Urinary bladder (tissue), 4 donors: ENCODE data around the gene IZUMO1. TPM values are rescaled to one million over a fixed set of nuclear protein-coding genes. Genes with fewer than 3 reads are reported as not detected.

Experiments used
- DNase-seq: peaks from one replicate; pipeline ENCODE4 v3.0.0-alpha.2; 2015; ENCODE audit errors: extremely low spot score
- H3K27ac ChIP-seq: one replicate; pipeline ENCODE4 v1.5.1; 2013; ENCODE audit warnings: low read depth, mild to moderate bottlenecking, moderate library complexity
- H3K36me3 ChIP-seq: one replicate; pipeline ENCODE4 v1.6.1; 2013; ENCODE audit warnings: mild to moderate bottlenecking, moderate library complexity; ENCODE audit not compliant: insufficient read depth
- H3K4me1 ChIP-seq: one replicate; pipeline ENCODE4 v1.6.1; 2013; ENCODE audit warnings: mild to moderate bottlenecking, moderate library complexity; ENCODE audit not compliant: insufficient read depth
- H3K4me3 ChIP-seq: one replicate; pipeline ENCODE4 v1.5.1; 2013; ENCODE audit warnings: low read depth, low read length
- WGBS: extraction: QIAGEN DNeasy Blood & Tissue Kit; methylation state at CpG from one replicate; pipeline ENCODE4 v1.1.7; 2013; 5-methylcytosine and 5-hydroxymethylcytosine counted together
- polyA plus RNA-seq: library from polyadenylated mRNA; stranded (reverse); fragments of 200-250 nt; gene quantifications from one replicate; pipeline ENCODE4 v1.2.3, GENCODE V29; 2013
- total RNA-seq: library from RNA; depleted of rRNA; stranded (reverse); fragments of >200 nt; gene quantifications from one replicate; pipeline ENCODE4 v1.2.3, GENCODE V29; 2014
- donor health status: healthy with polysubstance abuse.
- donor health status: healthy.

The IZUMO1 gene
- total and polyA plus RNA-seq, 2 donors, result not detected

DNA sequence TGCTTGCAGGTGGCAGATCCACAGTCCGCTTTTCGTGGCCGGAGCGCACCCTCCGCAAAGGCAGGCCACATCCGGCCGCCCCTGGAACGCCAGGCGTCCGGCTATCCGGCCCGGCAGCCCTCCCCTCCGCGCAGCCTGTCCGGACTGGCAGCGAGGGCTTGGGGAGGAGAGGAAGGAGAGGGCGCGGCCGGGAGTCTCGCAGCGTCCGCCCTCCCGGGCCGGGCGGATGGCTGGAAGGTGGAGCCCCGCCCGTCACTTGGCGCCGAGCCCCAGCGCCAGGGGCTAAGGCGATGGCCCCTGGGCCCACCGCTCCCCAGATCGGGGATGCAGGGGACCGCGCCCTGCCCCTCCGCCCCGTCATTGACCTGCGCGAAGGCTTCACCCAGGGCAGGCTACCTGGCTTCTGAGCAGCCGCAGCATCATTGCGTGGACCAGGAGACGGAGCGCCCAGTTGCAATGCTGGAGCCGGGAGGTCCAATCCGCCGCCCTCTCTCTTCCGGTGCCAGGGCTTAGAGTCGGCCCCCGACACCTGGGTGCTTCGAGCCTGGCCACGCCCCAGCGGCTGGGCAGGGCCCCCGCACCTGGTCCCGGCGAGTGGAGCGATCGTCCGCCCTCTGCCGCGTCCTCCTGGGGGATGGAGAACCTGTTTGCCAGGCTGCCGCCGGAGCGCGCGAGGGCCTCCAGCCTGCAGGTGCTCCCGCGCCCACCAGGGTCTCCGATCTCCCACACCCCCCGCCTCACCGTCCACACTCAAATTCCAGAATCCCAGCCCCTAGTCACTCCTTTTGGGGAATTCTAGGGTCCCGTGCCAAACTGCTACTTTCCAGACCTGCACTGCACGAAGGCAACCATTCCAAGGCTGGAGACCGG is 6.0 kb upstream of the IZUMO1 start, which contains the start of gene FUT1:
FUT1 (minus strand) TSS at position 146 of the 870 bp plus-strand sequence. CDS start 1,360 bp downstream, outside the sequence.
- WGBS, result 2% methylated on average over 73 of the region's 73 CpGs
- Histone ChIP-seq H3K36me3 (no peaks in the 10 kb centered on the region), H3K27ac (peak within 1 kb of the TSS; percentile 26), H3K4me1 (peaks cover 2% of the 10 kb centered on the region), H3K4me3 (peak within 1 kb of the TSS; percentile 16)
- DNase-seq, result peak; percentile 59

DNA sequence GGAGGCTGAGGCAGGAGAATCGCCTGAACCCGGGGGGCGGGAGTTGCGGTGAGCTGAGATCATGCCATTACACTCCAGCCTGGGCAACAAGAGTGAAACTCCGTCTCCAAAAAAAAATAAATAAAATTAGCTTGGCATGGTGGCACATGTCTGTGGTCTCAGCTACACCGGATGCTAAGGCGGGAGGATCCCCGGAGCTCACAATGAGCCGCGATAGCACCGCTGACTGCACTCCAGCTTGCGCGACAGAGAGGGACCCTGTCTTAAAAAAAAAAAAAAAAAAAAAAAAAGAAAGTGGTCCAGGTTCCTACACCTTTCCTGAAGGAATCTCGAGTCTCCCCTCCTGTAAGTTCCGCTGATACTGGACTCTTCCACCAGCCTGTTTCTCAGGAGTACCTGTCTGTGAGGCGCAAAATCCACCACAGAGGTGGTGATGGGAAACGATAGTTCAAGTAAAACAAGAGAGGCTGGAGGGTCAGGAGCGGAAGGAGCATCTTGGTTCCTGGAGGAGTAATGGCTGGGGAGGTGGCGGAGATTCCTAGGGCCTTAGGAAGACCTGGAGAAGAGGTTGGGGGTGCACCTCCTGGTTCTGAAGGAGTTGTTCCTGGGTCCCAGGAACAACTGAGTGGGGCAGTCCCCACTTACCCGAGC is 5.3 kb upstream of the IZUMO1 start:
- no peak for DNase-seq
- Histone ChIP-seq H3K36me3 (no peaks in the 10 kb centered on the region), H3K4me1 (peaks cover 2% of the 10 kb centered on the region), H3K27ac (peak overlapping the region; percentile 26), H3K4me3 (peak overlapping the region; percentile 16)
- 21% methylated on average over 20 of the region's 20 CpGs for WGBS

DNA sequence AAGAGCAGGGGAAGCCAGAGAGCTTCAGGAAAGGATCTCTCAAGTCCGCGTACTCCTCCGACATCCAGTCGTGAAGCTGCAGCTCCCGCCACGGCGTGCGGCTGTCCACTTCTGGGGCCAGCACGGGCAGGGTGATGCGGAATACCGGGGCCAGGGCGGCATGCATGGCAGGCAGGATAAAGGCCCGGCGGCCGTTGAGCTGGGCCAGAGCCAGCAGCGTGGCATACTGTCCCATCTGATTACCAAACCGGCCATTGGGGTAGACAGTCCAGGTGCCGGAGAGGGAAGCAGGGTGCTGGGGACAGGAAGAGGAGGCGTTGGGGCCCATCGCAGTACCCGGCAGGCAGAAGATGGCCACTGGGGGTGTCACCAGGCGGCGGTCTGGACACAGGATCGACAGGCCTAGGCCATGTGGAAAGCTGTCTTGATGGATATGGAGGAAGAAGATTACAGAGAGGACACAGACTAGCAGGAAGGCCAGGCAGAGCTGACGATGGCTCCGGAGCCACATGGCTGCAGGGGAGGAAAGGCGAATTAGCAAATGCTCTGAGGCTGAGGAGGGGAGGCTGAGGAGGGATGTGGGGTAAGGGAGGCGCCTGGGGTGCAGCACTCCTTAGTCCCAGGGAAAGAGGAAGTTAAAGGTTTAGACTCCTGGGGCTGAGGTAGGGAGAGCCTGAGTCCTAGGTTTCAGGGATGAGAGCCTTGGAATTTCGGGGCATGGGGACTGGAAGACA is 4.2 kb upstream of the IZUMO1 start:
- no peak for DNase-seq
- Histone ChIP-seq H3K4me3 (no peak overlapping the region), H3K27ac (no peak overlapping the region), H3K4me1 (peaks cover 2% of the 10 kb centered on the region), H3K36me3 (no peaks in the 10 kb centered on the region)
- 89% methylated on average over 29 of the region's 29 CpGs for WGBS

DNA sequence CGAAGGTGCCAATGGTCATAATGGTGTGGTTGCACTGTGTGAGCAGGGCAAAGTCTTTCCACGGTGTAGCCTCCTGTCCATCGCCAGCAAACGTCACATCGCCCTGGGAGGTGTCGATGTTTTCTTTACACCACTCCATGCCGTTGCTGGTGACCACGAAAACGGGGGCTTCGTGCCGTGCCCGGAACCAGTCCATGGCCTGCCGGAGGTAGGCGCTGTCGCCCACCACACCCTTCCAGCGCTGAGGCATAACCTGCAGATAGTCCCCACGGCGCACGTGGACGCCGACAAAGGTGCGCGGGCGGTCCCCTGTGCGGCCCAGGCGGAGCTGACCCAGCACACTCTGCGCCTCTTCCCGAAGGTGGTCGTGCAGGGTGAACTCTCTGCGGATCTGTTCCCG is 3.6 kb upstream of the IZUMO1 start:
- WGBS, result 94% methylated on average over 31 of the region's 31 CpGs
- Histone ChIP-seq H3K36me3 (no peaks in the 10 kb centered on the region), H3K27ac (no peak overlapping the region), H3K4me3 (no peak overlapping the region), H3K4me1 (peaks cover 2% of the 10 kb centered on the region)
- DNase-seq, result no peak

DNA sequence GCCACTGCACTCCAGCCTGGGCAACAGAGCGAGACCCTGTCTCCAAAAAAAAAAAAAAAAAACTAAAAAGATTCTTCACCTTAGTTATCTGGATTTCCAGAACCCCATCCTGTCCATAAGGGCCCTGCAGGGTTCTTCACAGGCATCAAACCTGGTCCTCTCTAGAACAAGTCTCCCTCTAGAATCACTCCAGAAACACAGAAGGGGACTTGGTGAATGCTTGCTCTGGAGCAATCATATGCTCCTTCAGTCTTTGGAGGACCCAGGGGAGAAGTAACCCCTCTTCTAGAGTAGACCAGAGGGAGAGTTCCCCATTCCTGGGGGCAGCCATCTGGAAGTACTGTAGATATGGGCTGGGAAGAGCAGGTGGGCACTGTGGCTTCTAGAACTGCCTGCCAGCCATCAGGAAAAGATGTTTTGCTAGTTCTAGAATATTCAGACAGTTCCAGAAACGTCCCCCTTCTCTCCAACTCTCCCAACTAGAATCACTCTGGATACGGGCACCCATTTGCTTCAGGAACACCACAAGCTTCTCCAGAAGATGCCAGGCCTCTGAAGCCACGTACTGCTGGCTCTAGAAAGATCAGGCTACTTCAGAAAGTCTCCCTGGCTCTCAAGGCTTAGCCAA is 3.0 kb upstream of the IZUMO1 start:
- no peak for DNase-seq
- 70% methylated on average over 4 of the region's 4 CpGs for WGBS

DNA sequence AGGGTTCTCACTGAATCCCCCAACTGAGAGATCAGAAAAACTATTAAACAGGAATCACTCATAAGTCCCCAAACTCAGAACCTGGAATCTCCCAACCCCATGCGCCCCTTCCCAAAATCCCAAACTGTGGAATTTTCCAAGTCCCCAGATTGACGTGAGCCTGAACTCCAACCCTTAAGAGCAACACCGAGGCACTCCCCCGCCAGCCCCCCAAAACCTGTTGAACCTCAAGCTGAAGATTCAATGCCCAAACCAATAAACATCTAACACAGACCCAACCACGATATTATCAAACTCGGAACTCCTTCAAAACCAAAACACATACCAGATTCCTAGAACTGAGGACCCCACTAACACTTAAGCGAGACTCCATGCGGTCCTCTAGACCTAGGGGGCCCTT is 599 bp downstream of the IZUMO1 start:
- Histone ChIP-seq H3K27ac (no peak overlapping the region), H3K4me1 (no peaks in the 10 kb centered on the region), H3K36me3 (no peaks in the 10 kb centered on the region), H3K4me3 (no peak overlapping the region)
- no peak for DNase-seq
- WGBS, result 75% methylated on average over 8 of the region's 8 CpGs

More for the DNA sequence above, 3.0 kb upstream of the IZUMO1 start:
- Histone ChIP-seq H3K4me3 (no peak overlapping the region), H3K4me1 (peaks cover 2% of the 10 kb centered on the region), H3K36me3 (no peaks in the 10 kb centered on the region), H3K27ac (no peak overlapping the region)

DNA sequence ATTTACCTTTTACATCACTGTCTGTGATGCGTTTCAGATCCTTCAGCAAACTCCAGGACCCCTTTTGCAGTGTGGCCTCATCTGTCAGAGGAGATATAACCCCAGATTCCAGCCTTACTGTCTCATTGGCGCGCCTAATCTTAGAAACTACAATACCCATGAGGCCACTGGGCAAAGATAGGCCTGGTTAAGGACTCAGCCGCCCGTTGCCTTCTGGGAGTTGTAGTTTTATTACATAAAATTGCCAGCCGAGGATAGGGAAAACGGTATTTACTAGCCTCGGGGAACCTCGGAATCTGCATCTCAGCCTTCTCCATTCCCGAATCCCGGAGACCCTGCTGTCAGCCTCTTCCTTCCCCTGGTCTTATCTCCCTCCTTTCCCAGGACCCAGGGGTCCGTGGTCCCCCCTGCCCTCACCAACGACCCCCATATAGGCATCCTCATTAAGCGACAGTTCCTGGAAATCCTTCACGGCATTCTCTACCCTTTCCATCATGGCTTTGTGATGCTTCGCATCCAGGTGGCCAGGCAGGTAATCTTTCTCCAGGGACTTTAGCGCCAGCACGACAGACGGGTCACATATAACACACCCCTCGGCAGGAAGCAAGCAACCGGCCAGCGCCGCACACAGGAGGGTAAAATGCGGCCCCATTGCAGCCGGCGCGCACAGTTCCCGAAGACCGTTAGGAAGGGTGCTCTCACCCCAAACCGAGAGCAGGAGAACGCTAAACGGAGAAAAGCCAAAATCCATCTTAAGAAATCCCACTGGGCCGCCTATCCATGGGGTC is 1.3 kb downstream of the IZUMO1 start:
- H3K4me1 ChIP-seq, result no peaks in the 10 kb centered on the region
- H3K27ac ChIP-seq, result no peak overlapping the region
- 25% methylated on average over 33 of the region's 33 CpGs for WGBS
- no peaks in the 10 kb centered on the region for H3K36me3 ChIP-seq
- no peak overlapping the region for H3K4me3 ChIP-seq
- DNase-seq, result no peak

DNA sequence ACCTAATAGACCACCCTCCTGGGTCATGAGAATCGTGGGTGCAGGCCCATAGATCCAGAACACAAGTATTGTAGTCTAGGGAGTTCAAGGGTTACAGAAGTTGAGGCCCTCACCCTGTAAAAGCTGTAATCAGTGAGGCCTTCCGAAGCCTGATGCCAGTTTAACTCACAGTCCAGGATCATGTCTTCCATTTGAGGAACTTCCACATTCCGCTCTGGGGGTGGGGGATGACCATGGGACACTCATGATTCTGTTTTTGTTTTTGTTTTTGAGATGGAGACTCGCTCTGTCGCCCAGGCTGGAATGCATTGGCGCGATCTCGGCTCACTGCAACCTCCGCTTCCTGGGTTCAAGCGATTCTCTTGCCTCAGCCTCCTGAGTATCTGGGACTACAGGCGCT is 4.6 kb downstream of the IZUMO1 start:
- Histone ChIP-seq H3K4me1 (no peaks in the 10 kb centered on the region), H3K27ac (no peak overlapping the region), H3K36me3 (no peaks in the 10 kb centered on the region), H3K4me3 (no peak overlapping the region)
- 90% methylated on average over 11 of the region's 11 CpGs for WGBS
- no peak for DNase-seq

DNA sequence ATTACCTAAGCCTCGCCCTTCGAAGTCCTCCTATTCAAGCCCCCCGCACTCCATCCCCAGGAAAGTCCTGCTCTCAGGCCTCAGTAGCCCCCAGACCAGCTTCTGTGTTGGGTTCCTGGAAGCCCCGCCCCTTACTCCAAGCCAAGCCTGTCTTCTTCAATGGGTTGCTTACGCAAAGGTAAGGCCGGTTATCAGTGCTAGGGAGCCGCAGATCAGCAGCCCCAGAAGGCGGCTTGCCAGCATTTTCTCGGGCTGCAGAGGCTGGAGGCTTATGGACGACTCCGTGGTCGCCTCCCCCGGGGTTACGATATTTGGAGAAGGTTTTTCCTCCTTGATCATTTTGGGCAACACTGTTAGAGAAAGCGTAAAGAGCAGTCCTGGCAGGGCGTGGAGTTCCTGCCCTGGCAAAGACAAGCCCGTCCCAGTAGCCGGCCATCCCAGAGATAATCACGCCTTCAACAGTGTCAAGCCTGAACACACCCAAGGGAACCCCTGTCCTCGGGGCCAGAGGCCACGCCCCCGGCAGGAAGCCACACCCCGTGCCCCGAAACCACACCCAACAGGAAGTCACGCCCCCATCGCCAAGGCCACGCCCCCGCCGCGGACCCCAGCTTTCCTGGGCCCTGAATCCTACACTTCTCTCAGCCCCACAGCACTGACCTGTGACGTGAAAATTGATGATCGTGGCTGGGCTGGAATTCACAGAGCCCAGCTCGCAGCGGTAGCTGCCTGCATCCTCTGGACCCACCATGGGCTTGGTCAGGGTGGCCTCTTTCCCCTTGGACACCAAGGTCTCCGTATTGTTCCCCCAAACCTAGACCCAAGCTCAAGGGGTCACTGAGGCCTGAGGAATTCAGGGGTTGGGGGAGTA is 5.3 kb downstream of the IZUMO1 start:
- H3K4me3 ChIP-seq, result no peak overlapping the region
- WGBS, result 37% methylated on average over 35 of the region's 35 CpGs
- no peak overlapping the region for H3K27ac ChIP-seq
- no peaks in the 10 kb centered on the region for H3K36me3 ChIP-seq
- H3K4me1 ChIP-seq, result no peaks in the 10 kb centered on the region
- no peak for DNase-seq

DNA sequence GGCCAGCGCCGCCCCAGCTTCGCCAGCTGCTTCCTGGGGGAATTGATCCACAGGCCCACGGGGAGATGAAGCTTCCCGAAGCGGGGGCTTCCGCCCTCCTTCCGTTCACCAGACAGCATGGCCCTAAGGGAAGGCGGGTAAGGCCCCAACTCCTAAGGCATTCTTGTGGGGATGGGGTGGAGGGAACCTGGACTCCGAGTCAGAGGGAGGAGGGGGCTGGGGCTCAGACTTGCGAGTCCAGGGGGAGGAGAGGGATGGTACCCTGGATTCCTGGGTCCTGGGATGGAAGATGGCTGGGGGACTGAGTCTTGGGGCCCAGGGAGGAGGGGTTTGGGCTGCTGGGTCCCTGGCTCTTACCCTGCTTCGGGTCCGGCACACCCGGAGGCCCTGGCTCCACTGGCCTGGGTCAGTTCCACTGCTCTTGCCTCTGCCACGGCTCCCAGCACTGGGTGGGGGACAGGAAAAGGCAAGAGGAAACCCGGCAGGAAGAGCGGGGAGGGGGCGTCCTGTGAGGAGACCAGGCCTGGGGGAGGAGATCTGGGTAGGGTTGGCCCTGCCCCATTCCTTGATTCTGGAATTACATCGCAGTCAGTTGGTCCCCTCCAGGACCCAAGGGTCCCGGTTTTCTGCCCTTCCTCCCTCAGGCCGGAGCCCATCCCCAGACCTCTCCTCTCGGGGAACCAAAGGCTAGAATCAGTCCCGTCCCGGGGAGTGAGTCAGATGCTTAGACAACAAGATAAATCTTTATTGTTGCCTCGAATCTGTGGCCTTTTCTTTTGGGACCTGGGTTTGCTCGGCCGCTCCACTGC is 6.3 kb downstream of the IZUMO1 start, which contains the start of gene RASIP1:
RASIP1 (minus strand) TSS at position 447 of the 809 bp plus-strand sequence; CDS start at position 119, 328 bp downstream.
- H3K4me3 ChIP-seq, result peak within 1 kb of the TSS; percentile 55
- 60% methylated on average over 27 of the region's 27 CpGs for WGBS

DNA sequence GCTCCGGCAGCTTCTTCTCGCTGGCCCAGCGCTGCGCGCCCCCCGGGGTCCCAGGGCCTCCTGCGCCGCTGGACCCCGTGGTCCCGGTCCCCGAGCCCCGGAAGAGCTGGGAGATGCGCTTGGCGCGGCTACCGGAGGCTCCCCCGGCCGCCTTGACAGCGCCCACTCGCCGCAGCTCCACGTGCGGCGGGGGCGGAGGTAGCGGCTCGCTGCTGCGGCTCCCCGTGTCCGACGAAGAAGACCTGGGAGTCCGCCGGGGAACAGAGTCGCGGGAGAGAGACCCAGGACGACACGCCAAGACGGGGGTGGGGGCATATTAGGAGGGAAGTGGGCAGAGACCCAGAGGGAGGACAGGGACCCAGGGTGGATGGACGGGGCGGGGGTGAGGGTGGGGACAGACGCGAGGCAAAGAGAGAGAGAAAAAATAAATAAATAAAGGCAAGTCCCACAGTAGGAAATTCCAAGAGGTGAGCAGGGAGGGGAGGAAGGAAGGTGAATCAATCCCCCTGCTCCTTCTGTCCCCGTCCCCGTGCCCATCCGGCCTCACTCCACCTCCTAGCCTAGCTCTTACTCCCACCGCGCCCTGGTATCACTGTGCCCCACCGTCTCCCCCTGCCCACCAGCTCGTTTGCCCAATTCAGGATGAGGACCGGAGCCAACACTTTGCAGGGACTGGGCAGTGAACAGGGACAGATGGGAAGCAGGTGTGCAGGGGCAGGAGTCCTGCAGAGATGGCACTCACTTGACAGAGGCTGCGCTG is 7.1 kb downstream of the IZUMO1 start:
- Histone ChIP-seq H3K4me3 (peak overlapping the region; percentile 55), H3K36me3 (no peaks in the 10 kb centered on the region), H3K4me1 (no peaks in the 10 kb centered on the region), H3K27ac (peak overlapping the region; percentile 56)
- no peak for DNase-seq
- 14% methylated on average over 51 of the region's 51 CpGs for WGBS

More for the DNA sequence above, 6.3 kb downstream of the IZUMO1 start, which contains the start of gene RASIP1:
- no peak for DNase-seq
- no peaks in the 10 kb centered on the region for H3K36me3 ChIP-seq
- no peaks in the 10 kb centered on the region for H3K4me1 ChIP-seq
- H3K27ac ChIP-seq, result no peak within 1 kb of the TSS
